Bronchial epithelial cell (primary cell): ENCODE measurements around the gene RAP1A. TPM values are rescaled to one million over a fixed set of nuclear protein-coding genes. Genes with fewer than 3 reads are reported as not detected.
A peak's percentile ranks its signal among the peaks of the same experiment; 100 is the strongest.
"Not testable (repeated sequence)": the region's sequence is repeated elsewhere in the genome, so short reads cannot be mapped to it uniquely, and the experiment has no call there.

ENCODE experiments used
- DNase-seq: peaks from one replicate; pipeline ENCODE4 v3.0.0-alpha.2; 2010; ENCODE audit warnings: low read depth
- FAIRE-seq: peaks from 2 replicates; lab custom pipeline; 2011; peaks lifted over from hg19 to GRCh38; lab: Jason Lieb, UNC
- H3K27me3 ChIP-seq: 2 replicates; pipeline ENCODE4 v1.5.1; 2011; ENCODE audit warnings: low read length; ENCODE audit not compliant: control insufficient read depth, insufficient read depth
- H3K36me3 ChIP-seq: 2 replicates; pipeline ENCODE4 v1.5.1; 2011; ENCODE audit warnings: low read length; ENCODE audit not compliant: control insufficient read depth, insufficient read depth
- H3K4me3 ChIP-seq: 2 replicates; pipeline ENCODE4 v1.5.1; 2011; ENCODE audit warnings: mild to moderate bottlenecking, low read depth, low read length, control low read depth
- CTCF ChIP-seq: IDR thresholded peaks from 2 replicates; pipeline ENCODE4 v1.5.1; 2011; ENCODE audit warnings: mild to moderate bottlenecking, moderate library complexity, low read length, control low read depth, inconsistent platforms; ENCODE audit not compliant: insufficient read depth, severe bottlenecking
- total RNA-seq: library from RNA; depleted of rRNA; stranded (reverse); fragments of >200 nt; gene quantifications from 2 replicates; pipeline ENCODE4 v1.2.1, GENCODE V29; 2014

Gene RAP1A
- total RNA-seq, 1 donor from 2014 or later: 16.6 TPM

- Histone ChIP-seq H3K27me3 (no peaks in the 10 kb centered on the region), H3K4me3 (no peak overlapping the region), H3K36me3 (no peaks in the 10 kb centered on the region)
- no peak for TF ChIP-seq CTCF
- FAIRE-seq (no peak), DNase-seq (no peak)
These were observed 15.6 kb upstream of the RAP1A start for GRCh38 chr1:111603979-111604378.

GRCh38 chr1:111604931-111605330 lies 14.7 kb upstream of the RAP1A start:
- no peak for FAIRE-seq
- no peak for TF ChIP-seq CTCF
- DNase-seq: peak; percentile 87
- no peak overlapping the region for H3K4me3 ChIP-seq
- H3K36me3 ChIP-seq: no peaks in the 10 kb centered on the region
- no peaks in the 10 kb centered on the region for H3K27me3 ChIP-seq

GRCh38 chr1:111605576-111605975 lies 14.0 kb upstream of the RAP1A start:
- Histone ChIP-seq H3K27me3 (no peaks in the 10 kb centered on the region), H3K4me3 (no peak overlapping the region), H3K36me3 (no peaks in the 10 kb centered on the region)
- DNase-seq (no peak), FAIRE-seq (no peak)
- TF ChIP-seq CTCF: no peak

GRCh38 chr1:111606457-111607215 lies 13.0 kb upstream of the RAP1A start:
- DNase-seq, H3K4me3 ChIP-seq, FAIRE-seq, H3K36me3 ChIP-seq, H3K27me3 ChIP-seq: not testable (repeated sequence)

- not testable (repeated sequence) for H3K4me3 ChIP-seq, H3K36me3 ChIP-seq, FAIRE-seq, H3K27me3 ChIP-seq, DNase-seq
These were observed 11.1 kb upstream of the RAP1A start for GRCh38 chr1:111608528-111608927.

GRCh38 chr1:111611986-111612385 lies 7.6 kb upstream of the RAP1A start:
- DNase-seq (peak; percentile 23), FAIRE-seq (no peak)

More at GRCh38 chr1:111611986-111612385, 7.6 kb upstream of the RAP1A start:
- no peaks in the 10 kb centered on the region for H3K27me3 ChIP-seq
- no peaks in the 10 kb centered on the region for H3K36me3 ChIP-seq
- TF ChIP-seq CTCF: no peak
- H3K4me3 ChIP-seq: no peak overlapping the region
